Pancreas (tissue), 10 donors: ENCODE data around the gene ALKBH2. TPM values are rescaled to one million over a fixed set of nuclear protein-coding genes. Genes with fewer than 3 reads are reported as not detected.

Experiments
- ATAC-seq, 4 donors: fragments of 200-7000 bp; cut with Tn5 transposase; one replicate each; pipeline versions ENCODE4 v1.8.0 to v1.9.1; 2020; ENCODE audit warnings: mild to moderate bottlenecking in 4 of 4, moderate library complexity in 4 of 4
- DNase-seq, 6 donors: peaks; one replicate each; pipeline ENCODE4 v3.0.0-alpha.2; 2020
- FAIRE-seq: peaks from 2 replicates; lab custom pipeline; 2012; peaks lifted over from hg19 to GRCh38; lab: Jason Lieb, UNC
- H3K27ac ChIP-seq, 4 donors: fragments of 200-600 bp; sonication (generic); 1 replicate in 3 of 4; 2 replicates in 1 of 4; pipeline versions ENCODE4 v1.5.0 to v1.8.0; 2020
- H3K27me3 ChIP-seq, 4 donors: fragments of 200-600 bp; one replicate each; pipeline ENCODE4 v1.8.0; 2021
- H3K36me3 ChIP-seq, 3 donors: fragments of 200-600 bp; sonication (generic) in 1 of 3; one replicate each; pipeline versions ENCODE4 v1.5.0 to v1.8.0; 2020 to 2021
- H3K4me1 ChIP-seq, 3 donors: fragments of 200-600 bp; one replicate each; pipeline ENCODE4 v1.8.0; 2021
- H3K4me3 ChIP-seq, 4 donors: fragments of 200-600 bp; sonication (generic) in 2 of 4; one replicate each; pipeline versions ENCODE4 v1.5.0 to v1.8.0; 2020 to 2021
- H3K9me3 ChIP-seq, 4 donors: fragments of 200-600 bp; one replicate each; pipeline ENCODE4 v1.8.0; 2021
- WGBS, 2 donors: extraction: QIAGEN DNeasy Blood & Tissue Kit; methylation state at CpG; one replicate each; pipeline ENCODE4 v1.1.7; 2013; 5-methylcytosine and 5-hydroxymethylcytosine counted together
- intact Hi-C, 3 donors: fragments of 100-400 bp; cut with DNase I; formaldehyde crosslinking; loops; one replicate each; pipeline versions ENCODE4 v1.11.1 to v1.14.2; 2022
- polyA plus RNA-seq, 2 donors: library from polyadenylated mRNA; stranded (reverse); fragments of 200-250 nt; gene quantifications; one replicate each; pipeline ENCODE4 v1.2.3, GENCODE V29; 2013
- total RNA-seq, 6 donors: library from RNA; stranded (reverse); fragmentation: NEBNext Ultra II Directional in 4 of 6; extraction: Animal tissue kit (Norgen Biotek cat#: 25700) in 4 of 6; gene quantifications; one replicate each; pipeline versions ENCODE4 v1.2.1 to v1.2.4, GENCODE V29; 2021 to 2023
- TF ChIP-seq, protein P1 (sequence below), 4 donors: fragments of 200-600 bp; sonication (generic) in 3 of 4; IDR thresholded peaks; one replicate each; pipeline versions ENCODE4 v1.5.0 to v1.8.0; 2021; ENCODE audit warnings: antibody characterized with exemption in 4 of 4
- donor health status: healthy with polysubstance abuse.
- donor health status: DM: no; HTN: no; CAD: no; lungs with moderate emphysema.
- donor health status: DM: no; HTN: no; CAD: no.
- donor health status: control.
- donor health status: control.
- donor health status: Bipolar disorder and iron deficiency.
- donor health status: DM: yes; HTN: yes; CAD: no.
- donor health status: DM: no; HTN: no; CAD: no.
- donor health status: DM: no; HTN: no; CAD: no.
- donor health status: DM: yes; HTN: yes; CAD: no.

ALKBH2 gene
- total and polyA plus RNA-seq, 8 donors, result 4.3 to 22.9 (median 8.4) TPM

DNA sequence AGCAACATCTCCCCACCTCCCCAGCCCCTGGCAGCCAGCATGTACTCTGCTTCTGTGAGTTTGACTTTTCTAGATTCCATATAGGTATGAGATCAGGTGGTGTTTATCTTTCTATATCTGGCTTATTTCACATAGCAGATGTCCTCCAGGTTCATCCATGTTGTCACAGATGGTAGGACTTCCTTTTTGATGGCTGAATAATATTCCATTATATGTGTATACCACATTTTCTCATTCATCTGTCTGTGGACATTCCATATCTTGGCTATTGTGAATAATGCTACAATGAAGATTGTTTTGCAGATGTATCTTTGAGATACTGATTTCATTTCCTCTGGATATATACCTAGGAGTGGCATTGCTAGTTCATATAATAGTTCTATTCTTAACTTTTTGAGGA is 18.4 kb downstream of the ALKBH2 start:
- intact Hi-C loops, result no loop called here
- TF ChIP-seq, protein P1, sequence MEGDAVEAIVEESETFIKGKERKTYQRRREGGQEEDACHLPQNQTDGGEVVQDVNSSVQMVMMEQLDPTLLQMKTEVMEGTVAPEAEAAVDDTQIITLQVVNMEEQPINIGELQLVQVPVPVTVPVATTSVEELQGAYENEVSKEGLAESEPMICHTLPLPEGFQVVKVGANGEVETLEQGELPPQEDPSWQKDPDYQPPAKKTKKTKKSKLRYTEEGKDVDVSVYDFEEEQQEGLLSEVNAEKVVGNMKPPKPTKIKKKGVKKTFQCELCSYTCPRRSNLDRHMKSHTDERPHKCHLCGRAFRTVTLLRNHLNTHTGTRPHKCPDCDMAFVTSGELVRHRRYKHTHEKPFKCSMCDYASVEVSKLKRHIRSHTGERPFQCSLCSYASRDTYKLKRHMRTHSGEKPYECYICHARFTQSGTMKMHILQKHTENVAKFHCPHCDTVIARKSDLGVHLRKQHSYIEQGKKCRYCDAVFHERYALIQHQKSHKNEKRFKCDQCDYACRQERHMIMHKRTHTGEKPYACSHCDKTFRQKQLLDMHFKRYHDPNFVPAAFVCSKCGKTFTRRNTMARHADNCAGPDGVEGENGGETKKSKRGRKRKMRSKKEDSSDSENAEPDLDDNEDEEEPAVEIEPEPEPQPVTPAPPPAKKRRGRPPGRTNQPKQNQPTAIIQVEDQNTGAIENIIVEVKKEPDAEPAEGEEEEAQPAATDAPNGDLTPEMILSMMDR (IDR thresholded peaks at IDR 0.05), result no peak
- H3K4me3 ChIP-seq, result no peak overlapping the region
- H3K27me3 ChIP-seq, result no peaks in the 10 kb centered on the region
- DNase-seq (no peak), FAIRE-seq (no peak), ATAC-seq (no peak)
- peaks cover 0 to 25% (median 13%) of the 10 kb centered on the region in 3 donors for H3K36me3 ChIP-seq
- no peaks in the 10 kb centered on the region for H3K9me3 ChIP-seq
- no peaks in the 10 kb centered on the region for H3K4me1 ChIP-seq
- no peak overlapping the region for H3K27ac ChIP-seq

DNA sequence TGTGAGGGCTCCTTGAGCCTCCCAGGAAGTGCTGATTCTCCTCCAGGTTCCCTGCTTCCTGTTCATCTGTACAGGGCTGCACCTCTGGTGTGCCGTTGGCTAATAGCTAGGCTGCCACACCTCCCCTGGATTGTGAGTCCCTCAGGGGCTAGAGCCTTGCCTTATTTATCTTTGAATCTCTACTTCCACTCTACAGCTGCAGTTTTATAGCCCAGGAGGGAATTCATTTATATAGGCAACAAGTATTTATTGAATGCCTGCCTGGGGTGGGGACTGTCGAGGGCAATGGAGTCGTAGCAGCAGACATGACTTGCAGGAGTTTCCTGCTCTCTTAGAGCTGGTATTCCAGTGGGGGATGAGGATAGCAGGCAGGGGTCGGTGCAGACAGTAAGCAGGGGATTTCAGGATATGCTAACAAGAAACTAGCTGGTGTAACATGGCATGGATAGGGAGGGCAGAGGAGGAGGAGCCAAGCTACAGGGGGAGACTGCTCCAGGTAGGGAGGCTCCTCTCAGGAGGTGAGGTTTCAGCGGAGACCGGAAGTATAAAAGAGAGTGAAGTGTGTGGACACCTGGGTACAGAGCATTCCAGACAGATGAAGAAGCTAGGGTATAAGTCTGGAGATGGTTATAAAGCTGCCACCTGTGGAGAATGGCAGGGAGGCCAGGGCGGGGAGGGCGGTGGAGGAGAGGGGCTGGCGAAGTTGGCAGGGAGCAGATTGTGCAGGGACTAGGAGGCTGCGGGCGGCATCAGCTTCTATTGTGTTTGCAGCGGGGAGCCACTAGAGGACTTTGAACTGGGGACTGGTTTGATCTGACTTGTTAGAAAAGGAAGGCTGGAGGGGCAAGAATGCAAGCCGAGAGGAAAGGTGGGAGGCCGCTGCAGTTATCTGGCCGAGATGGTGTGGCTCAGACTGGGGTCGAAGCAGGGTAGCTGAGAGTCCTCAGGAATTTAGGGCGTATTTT is 23.7 kb downstream of the ALKBH2 start:
- ATAC-seq (no peak), DNase-seq (no peak), FAIRE-seq (no peak)
- Histone ChIP-seq H3K4me1 (peaks cover 6 to 15% (median 12%) of the 10 kb centered on the region in 3 donors), H3K27ac (no peak overlapping the region), H3K9me3 (no peaks in the 10 kb centered on the region), H3K36me3 (peaks cover 0 to 24% (median 5%) of the 10 kb centered on the region in 3 donors), H3K4me3 (no peak overlapping the region), H3K27me3 (no peaks in the 10 kb centered on the region)
- 93% methylated on average over 17 of the region's 17 CpGs for WGBS, 2 donors
- intact Hi-C loops, result no loop called here
- TF ChIP-seq, protein P1 (IDR thresholded peaks at IDR 0.05), result no peak

DNA sequence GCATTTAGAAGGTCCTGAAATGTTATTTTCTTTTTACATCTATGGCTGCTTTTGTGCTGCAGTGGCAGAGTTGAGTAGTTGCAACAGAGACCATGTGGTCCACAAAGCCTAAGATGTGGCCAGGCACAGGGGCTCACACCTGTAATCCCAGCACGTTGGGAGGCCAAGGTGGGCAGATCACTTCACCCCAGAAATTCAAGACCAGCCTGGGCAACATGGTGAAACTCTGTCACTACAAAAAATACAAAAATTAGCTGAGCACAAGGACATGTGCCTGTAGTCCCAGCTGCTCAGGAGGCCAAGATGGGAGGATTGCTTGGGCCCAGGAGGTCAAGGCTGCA is 27.4 kb downstream of the ALKBH2 start:
- ATAC-seq, result peak in 3 of 4 donors; percentile 7 to 33 (median 21)
- WGBS, 2 donors, result 37 to 47% methylated on average over 1 of the region's 1 CpG
- peaks cover 0 to 10% (median 0%) of the 10 kb centered on the region in 3 donors for H3K36me3 ChIP-seq
- no peak overlapping the region for H3K4me3 ChIP-seq
- no peak for DNase-seq
- no peaks in the 10 kb centered on the region for H3K27me3 ChIP-seq
- H3K9me3 ChIP-seq, result no peaks in the 10 kb centered on the region
- intact Hi-C loops, result no loop called here
- peak overlapping the region; percentile 13 to 66 (median 44) for H3K27ac ChIP-seq
- FAIRE-seq, result no peak
- TF ChIP-seq, protein P1 (IDR thresholded peaks at IDR 0.05), result no peak
- H3K4me1 ChIP-seq, result peaks cover 6 to 15% (median 12%) of the 10 kb centered on the region in 3 donors

DNA sequence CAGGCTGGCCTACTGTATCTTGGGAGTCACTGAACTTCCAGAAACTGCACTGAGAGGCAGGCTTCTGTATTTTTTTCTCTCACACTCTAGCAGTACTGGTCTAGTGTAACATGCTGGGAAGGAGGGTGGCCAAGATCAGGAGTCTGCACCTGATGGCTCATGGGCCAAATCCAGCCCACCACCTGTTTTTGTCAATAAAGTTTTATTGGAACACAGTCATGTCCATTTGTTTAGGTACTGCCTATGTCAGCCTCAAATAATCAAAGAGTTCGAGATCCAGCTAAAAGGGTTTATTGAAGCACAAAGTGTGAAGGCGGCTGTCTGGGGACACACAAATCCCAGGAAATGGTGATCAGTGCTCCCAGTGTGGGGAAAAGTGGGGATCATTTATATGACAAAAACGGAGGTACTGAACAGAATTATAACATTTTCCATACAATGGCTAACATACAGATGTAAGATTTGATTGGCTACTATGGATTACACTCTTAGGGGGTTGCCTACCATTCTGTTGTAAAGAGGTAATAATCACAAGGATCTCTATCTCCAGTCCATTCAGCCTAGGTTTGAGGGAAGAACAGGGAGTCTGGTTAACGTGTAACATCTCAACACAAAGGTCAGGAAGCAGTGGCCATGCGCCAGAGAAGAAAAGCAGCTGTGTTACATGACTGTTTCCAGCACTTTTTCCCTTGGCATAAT is 28.0 kb downstream of the ALKBH2 start:
- Histone ChIP-seq H3K27ac (peak overlapping the region; percentile 13 to 66 (median 37)), H3K4me3 (no peak overlapping the region), H3K4me1 (peaks cover 6 to 15% (median 12%) of the 10 kb centered on the region in 3 donors), H3K36me3 (peaks cover 0 to 10% (median 0%) of the 10 kb centered on the region in 3 donors), H3K9me3 (no peaks in the 10 kb centered on the region), H3K27me3 (no peaks in the 10 kb centered on the region)
- intact Hi-C loops, result no loop called here
- peak; percentile 93 to 96 (median 94) for ATAC-seq
- no peak for FAIRE-seq
- DNase-seq, result peak; percentile 68 to 81 (median 78)
- whole genome bisulfite sequencing, 2 donors, result 26 to 31% methylated on average over 5 of the region's 5 CpGs
- TF ChIP-seq, protein P1 (IDR thresholded peaks at IDR 0.05), result no peak
